ENCODE results near the gene DENND1B. TPM values are rescaled to one million over a fixed set of nuclear protein-coding genes. Genes with fewer than 3 reads are reported as not detected.
"Not testable (repeated sequence)": the region's sequence is repeated elsewhere in the genome, so short reads cannot be mapped to it uniquely, and the experiment has no call there.

The DENND1B gene
- total and polyA plus RNA-seq, 4 donors = 1.7 to 13.7 (median 7.9) TPM

GRCh38 chr1:197491505-197491904 is 283.8 kb downstream of the DENND1B start:
- H3K36me3 ChIP-seq (ENCODE audit: control insufficient read depth in 4 of 4, insufficient read depth in 3 of 4, low read depth in 1 of 4, low read length in 3 of 4); DNase-seq (ENCODE audit: low spot score); H3K4me1 ChIP-seq (ENCODE audit: control insufficient read depth in 4 of 4, insufficient read depth in 4 of 4, low read length in 3 of 4); H3K9ac ChIP-seq (ENCODE audit: low read depth in 1 of 2, low read length in 2 of 2); H3K27me3 ChIP-seq (ENCODE audit: control insufficient read depth in 4 of 4, insufficient read depth in 4 of 4, low read length in 3 of 4); H3K4me3 ChIP-seq (ENCODE audit: low read depth in 1 of 3, low read length in 3 of 3); H3K27ac ChIP-seq (ENCODE audit: low read depth in 1 of 2, low read length in 2 of 2); H3K9me3 ChIP-seq (ENCODE audit: control insufficient read depth in 4 of 4, low read length in 3 of 4): not testable (repeated sequence)
- WGBS = 91% methylated on average over 1 of the region's 1 CpG

- Histone ChIP-seq H3K9me3 (ENCODE audit: control insufficient read depth in 4 of 4, low read length in 3 of 4) (no peaks in the 10 kb centered on the region), H3K27me3 (ENCODE audit: control insufficient read depth in 4 of 4, insufficient read depth in 4 of 4, low read length in 3 of 4) (no peaks in the 10 kb centered on the region), H3K4me3 (ENCODE audit: low read depth in 1 of 3, low read length in 3 of 3) (no peak overlapping the region), H3K36me3 (ENCODE audit: control insufficient read depth in 4 of 4, insufficient read depth in 3 of 4, low read depth in 1 of 4, low read length in 3 of 4) (no peaks in the 10 kb centered on the region), H3K9ac (ENCODE audit: low read depth in 1 of 2, low read length in 2 of 2) (no peak overlapping the region), H3K27ac (ENCODE audit: low read depth in 1 of 2, low read length in 2 of 2) (no peak overlapping the region), H3K4me1 (ENCODE audit: control insufficient read depth in 4 of 4, insufficient read depth in 4 of 4, low read length in 3 of 4) (no peaks in the 10 kb centered on the region)
- no peak for TF ChIP-seq EGR1 (IDR thresholded peaks at IDR 0.05; ENCODE audit: low read depth in 2 of 2)
- no peak for TF ChIP-seq JUND (IDR thresholded peaks at IDR 0.05)
- TF ChIP-seq RXRA (IDR thresholded peaks at IDR 0.05) = no peak
- no peak for TF ChIP-seq ZBTB33 (IDR thresholded peaks at IDR 0.05)
- TF ChIP-seq REST (IDR thresholded peaks at IDR 0.05) = no peak
- no peak for TF ChIP-seq SP1 (IDR thresholded peaks at IDR 0.05)
- no peak for TF ChIP-seq FOXA1 (IDR thresholded peaks at IDR 0.05)
- TF ChIP-seq FOXA2 (IDR thresholded peaks at IDR 0.05) = no peak
- no peak for TF ChIP-seq NR2F2 (IDR thresholded peaks at IDR 0.05)
- no peak for TF ChIP-seq GABPA (IDR thresholded peaks at IDR 0.05 in 1 of 2, conservative IDR thresholded peaks at IDR 0.05 in 1 of 2)
- TF ChIP-seq MAX (IDR thresholded peaks at IDR 0.05) = no peak
- no peak for TF ChIP-seq CTCF (IDR thresholded peaks at IDR 0.05; ENCODE audit: low read depth, low read length, missing input control)
- DNase-seq (ENCODE audit: low spot score) = no peak
- WGBS = 95% methylated on average over 2 of the region's 2 CpGs
These were observed 288.3 kb downstream of the DENND1B start for GRCh38 chr1:197486946-197487345.

All from liver (tissue), 9 donors.